B cell (primary cell): ENCODE results near the gene DDX50. TPM values are rescaled to one million over a fixed set of nuclear protein-coding genes. Genes with fewer than 3 reads are reported as not detected.

Source experiments
- ATAC-seq: fragments of 200-7000 bp; cut with Tn5 transposase; one replicate; pipeline ENCODE4 v1.10.0; 2021; ENCODE audit warnings: low read depth, mild to moderate bottlenecking, moderate number of reproducible peaks, moderate library complexity
- CTCF ChIA-PET: fragments of 350-600 bp; sonication (Branson Sonifier 250); formaldehyde crosslinking; loops from one replicate; lab custom pipeline; 2021; ENCODE audit warnings: antibody characterized with exemption, inconsistent platforms; lab: Charles Lee
- POLR2A ChIA-PET: fragments of 350-600 bp; sonication (Branson Sonifier 250); formaldehyde crosslinking; loops from one replicate; lab custom pipeline; 2021; ENCODE audit warnings: antibody characterized with exemption; lab: Charles Lee
- DNase-seq: peaks from one replicate; pipeline ENCODE4 v3.0.0; 2013
- H2AFZ ChIP-seq: 2 replicates; pipeline ENCODE4 v1.6.1; 2012; ENCODE audit warnings: mild to moderate bottlenecking, low read depth, low read length; ENCODE audit not compliant: insufficient read depth, poor library complexity, severe bottlenecking
- H3K27ac ChIP-seq, 2 donors: 1 replicate in 1 of 2; 2 replicates in 1 of 2; pipeline ENCODE4 v1.5.1; 2012 to 2013; ENCODE audit warnings: low read length in 2 of 2, mild to moderate bottlenecking in 2 of 2, moderate library complexity in 1 of 2
- H3K27me3 ChIP-seq, 4 experiments: fragments of 200-600 bp in 1 of 4; sonication (generic) in 1 of 4; replicated peaks in 1 of 4; 1 replicate in 2 of 4; 2 replicates in 2 of 4; pipeline versions ENCODE4 v1.6.1 to v1.7.0; 2013 to 2016; ENCODE audit warnings: low read length in 3 of 4, mild to moderate bottlenecking in 2 of 4, mixed read lengths in 1 of 4, moderate library complexity in 1 of 4; ENCODE audit not compliant: insufficient read depth in 4 of 4, control insufficient read depth in 3 of 4; ENCODE audit errors: control extremely low read depth in 1 of 4
- H3K36me3 ChIP-seq, 2 experiments: replicated peaks in 1 of 2; 1 replicate in 1 of 2; 2 replicates in 1 of 2; pipeline versions ENCODE4 v1.6.1 to v1.7.1; 2013; ENCODE audit warnings: low read length in 1 of 2; ENCODE audit not compliant: insufficient read depth in 2 of 2, control insufficient read depth in 1 of 2; ENCODE audit errors: control extremely low read depth in 1 of 2, extremely low read depth in 1 of 2
- H3K4me1 ChIP-seq, 2 donors: fragments of 200-600 bp in 1 of 2; sonication (generic) in 1 of 2; 1 replicate in 1 of 2; 2 replicates in 1 of 2; pipeline versions ENCODE4 v1.5.1 to v1.6.1; 2013 to 2017; ENCODE audit warnings: low read length in 2 of 2; ENCODE audit not compliant: control insufficient read depth in 2 of 2, insufficient read depth in 2 of 2
- H3K4me2 ChIP-seq: replicated peaks from 2 replicates; pipeline ENCODE3; 2012; ENCODE audit warnings: mild to moderate bottlenecking, low read depth, low read length; ENCODE audit not compliant: poor library complexity, severe bottlenecking
- H3K4me3 ChIP-seq, 5 experiments: fragments of 200-600 bp in 1 of 5; sonication (generic) in 1 of 5; 1 replicate in 3 of 5; 2 replicates in 2 of 5; pipeline versions ENCODE4 v1.5.1 to v1.7.0; 2011 to 2016; ENCODE audit warnings: low read length in 4 of 5, mild to moderate bottlenecking in 4 of 5, low read depth in 2 of 5, control low read depth in 1 of 5, moderate library complexity in 1 of 5; ENCODE audit not compliant: insufficient read depth in 1 of 5; ENCODE audit errors: control extremely low read depth in 1 of 5, extremely low read depth in 1 of 5
- H3K79me2 ChIP-seq: fragments of 200-600 bp; sonication (generic); one replicate; pipeline ENCODE4 v1.6.0; 2016; ENCODE audit warnings: low read length; ENCODE audit not compliant: control insufficient read depth, insufficient read depth
- H3K9ac ChIP-seq: fragments of 200-600 bp; sonication (generic); 2 replicates; pipeline ENCODE4 v1.6.1; 2017; ENCODE audit warnings: mild to moderate bottlenecking, low read length, moderate library complexity
- H3K9me3 ChIP-seq, 3 donors: one replicate each; pipeline versions ENCODE4 v1.6.1 to v1.7.1; 2013; ENCODE audit warnings: low read length in 2 of 3; ENCODE audit not compliant: control insufficient read depth in 2 of 3, insufficient read depth in 1 of 3; ENCODE audit errors: control extremely low read depth in 1 of 3
- H4K20me1 ChIP-seq: 2 replicates; pipeline ENCODE4 v1.6.0; 2012; ENCODE audit warnings: mild to moderate bottlenecking, low read length; ENCODE audit not compliant: insufficient read depth, control insufficient read depth, poor library complexity, severe bottlenecking
- H3K27ac Mint-ChIP-seq: one replicate; pipeline ENCODE4 v1.8.0; 2021; ENCODE audit warnings: mixed read lengths
- H3K27me3 Mint-ChIP-seq: one replicate; pipeline ENCODE4 v1.8.0; 2021; ENCODE audit warnings: mixed read lengths
- H3K4me1 Mint-ChIP-seq: one replicate; pipeline ENCODE4 v1.8.0; 2021; ENCODE audit warnings: mixed read lengths
- H3K4me3 Mint-ChIP-seq: one replicate; pipeline ENCODE4 v1.8.0; 2021; ENCODE audit warnings: mixed read lengths
- H3K9me3 Mint-ChIP-seq: one replicate; pipeline ENCODE4 v1.8.0; 2022; ENCODE audit warnings: mixed read lengths; ENCODE audit not compliant: insufficient read depth
- CTCF ChIP-seq: fragments of 200-600 bp; IDR thresholded peaks from one replicate; pipeline ENCODE4 v1.8.0; 2022; ENCODE audit warnings: antibody characterized with exemption, mild to moderate bottlenecking
- EZH2 ChIP-seq: IDR thresholded peaks from 2 replicates; pipeline ENCODE4 v1.6.1; 2012; ENCODE audit warnings: borderline replicate concordance, low read depth, mild to moderate bottlenecking, moderate library complexity, low read length; ENCODE audit not compliant: insufficient read depth, poor library complexity, severe bottlenecking
- WGBS: methylation state at CpG from one replicate; pipeline ENCODE4 v1.1.5; 2013; ENCODE audit warnings: missing lambda C conversion rate; ENCODE audit not compliant: insufficient coverage; 5-methylcytosine and 5-hydroxymethylcytosine counted together
- intact Hi-C: fragments of 100-400 bp; cut with micrococcal nuclease; formaldehyde crosslinking; loops from one replicate; pipeline ENCODE4 v1.10.0; 2022
- polyA minus RNA-seq: library from RNA; depleted of rRNA, polyadenylated mRNA; stranded (reverse); fragments of >200 nt; gene quantifications from 2 replicates; pipeline ENCODE4 v1.2.3, GENCODE V29; 2012
- polyA plus RNA-seq: library from polyadenylated mRNA; depleted of rRNA; stranded (reverse); fragments of >200 nt; gene quantifications from 2 replicates; pipeline ENCODE4 v1.2.3, GENCODE V29; 2012
- total RNA-seq, 2 donors: library from RNA; stranded (reverse); fragments of 120-200 nt in 1 of 2; gene quantifications; 1 replicate in 1 of 2; 2 replicates in 1 of 2; pipeline versions ENCODE4 v1.2.3 to v1.2.4, GENCODE V29; 2013 to 2022

Gene DDX50
- total RNA-seq, result 38.6 and 39.3 TPM in 2 replicates
- 54.5 TPM for total RNA-seq (2013)
- 15.6 and 22.8 TPM in 2 replicates for polyA plus RNA-seq
- 10.9 and 12.3 TPM in 2 replicates for polyA minus RNA-seq

GRCh38 chr10:68901105-68901927, at the start of gene DDX50:
DDX50 (plus strand) TSS chr10:68901315; CDS start chr10:68901385, 70 bp downstream.
- intact Hi-C loops, result loop anchor here (1.0 to 10.0 kb wide), 9 partner anchors 77 to 1913 kb away; partner anchors contain the start of genes CCAR1, HERC4, KIFBP and SGPL1
- H3K4me2 ChIP-seq, result peak within 1 kb of the TSS; percentile 87
- H3K4me1 ChIP-seq, result peaks cover 20 to 22% of the 10 kb centered on the region in 2 donors
- H4K20me1 ChIP-seq, result no peaks in the 10 kb centered on the region
- TF ChIP-seq CTCF, result no peak
- no peak for TF ChIP-seq EZH2
- H3K27me3 Mint-ChIP-seq, result peaks cover 3% of the 10 kb centered on the region
- no peaks in the 10 kb centered on the region for H3K9me3 ChIP-seq
- H3K27ac ChIP-seq, result peak within 1 kb of the TSS; percentile 97 to 100
- ATAC-seq (peak; percentile 94), DNase-seq (peak; percentile 97)
- H3K4me1 Mint-ChIP-seq, result peaks cover 32% of the 10 kb centered on the region
- CTCF ChIA-PET, result interaction anchor here (1.1 to 1.6 kb wide), 2 partner anchors 50 to 54 kb away, joined by 3 to 6 read pairs; partner anchors contain the start of gene DDX21
- peak within 1 kb of the TSS; percentile 98 for H3K4me3 Mint-ChIP-seq
- H3K9ac ChIP-seq, result peak within 1 kb of the TSS; percentile 92
- no peaks in the 10 kb centered on the region for H3K27me3 ChIP-seq
- H2AFZ ChIP-seq, result peak within 1 kb of the TSS; percentile 97
- no peaks in the 10 kb centered on the region for H3K9me3 Mint-ChIP-seq
- under 1% methylated on average over 43 of the region's 47 CpGs for WGBS
- POLR2A ChIA-PET, result interaction anchor here (0.6 to 1.8 kb wide), 3 partner anchors 55 to 373 kb away, joined by 3 to 11 read pairs (median 11); partner anchors contain the start of genes CCAR1 and DDX21
- peaks cover 44% of the 10 kb centered on the region for H3K79me2 ChIP-seq
- H3K4me3 ChIP-seq, result peak within 1 kb of the TSS; percentile 67 to 97 (median 91)
- H3K36me3 ChIP-seq, result no peaks in the 10 kb centered on the region
- peak within 1 kb of the TSS; percentile 100 for H3K27ac Mint-ChIP-seq

- no peak overlapping the region for H3K27ac ChIP-seq
- H3K27me3 Mint-ChIP-seq, result no peaks in the 10 kb centered on the region
- H3K27ac Mint-ChIP-seq, result no peak overlapping the region
- H3K4me3 ChIP-seq, result no peak overlapping the region
- no peak overlapping the region for H2AFZ ChIP-seq
- H3K9ac ChIP-seq, result no peak overlapping the region
- no peaks in the 10 kb centered on the region for H3K36me3 ChIP-seq
- intact Hi-C loops, result no loop called here
- 92% methylated on average over 3 of the region's 6 CpGs for WGBS
- no peaks in the 10 kb centered on the region for H3K4me1 Mint-ChIP-seq
- ChIA-PET POLR2A (no interaction called here), CTCF (no interaction called here)
- no peaks in the 10 kb centered on the region for H3K79me2 ChIP-seq
- peaks cover 0 to 3% (median 0%) of the 10 kb centered on the region in 4 experiments for H3K27me3 ChIP-seq
- no peaks in the 10 kb centered on the region for H4K20me1 ChIP-seq
- peaks cover 0 to 29% (median 9%) of the 10 kb centered on the region in 3 donors for H3K9me3 ChIP-seq
- no peak overlapping the region for H3K4me3 Mint-ChIP-seq
- no peak for ATAC-seq
- H3K9me3 Mint-ChIP-seq, result peaks cover 6% of the 10 kb centered on the region
- no peak for DNase-seq
- no peak for TF ChIP-seq CTCF
- TF ChIP-seq EZH2, result no peak
- H3K4me1 ChIP-seq, result no peaks in the 10 kb centered on the region
- H3K4me2 ChIP-seq, result no peak overlapping the region
These were observed 44.8 kb upstream of the DDX50 start for GRCh38 chr10:68856352-68856751.
